SK-N-SH treated with all-trans-retinoic acid at 6 μM for 48 hours (cell line): ENCODE results near the gene FBXL13.

Source experiments
- ARNTL ChIP-seq: fragments of 450-650 bp; formaldehyde crosslinking; IDR thresholded peaks from 2 replicates; pipeline ENCODE4 v1.5.0; 2020; ENCODE audit warnings: low read depth, mild to moderate bottlenecking, moderate library complexity, borderline replicate concordance
- BACH2 ChIP-seq: fragments of 250-450 bp; sonication (Bioruptor Pico); IDR thresholded peaks from 2 replicates; pipeline ENCODE4 v1.9.0; 2021; ENCODE audit warnings: mild to moderate bottlenecking, borderline replicate concordance
- TCF4 ChIP-seq: fragments of 250-450 bp; sonication (Bioruptor Pico); IDR thresholded peaks from 2 replicates; pipeline ENCODE4 v1.8.0; 2021; ENCODE audit warnings: mild to moderate bottlenecking, moderate library complexity, borderline replicate concordance
- ZNF8 ChIP-seq: fragments of 450-650 bp; formaldehyde crosslinking; IDR thresholded peaks from 2 replicates; pipeline ENCODE4 v1.5.0; 2020; ENCODE audit warnings: mild to moderate bottlenecking, moderate library complexity
- TF ChIP-seq, protein P1 (sequence below): fragments of 250-450 bp; sonication (Bioruptor Pico); IDR thresholded peaks from 2 replicates; pipeline ENCODE4 v1.8.0; 2020; ENCODE audit warnings: mild to moderate bottlenecking, moderate library complexity, borderline replicate concordance

DNA sequence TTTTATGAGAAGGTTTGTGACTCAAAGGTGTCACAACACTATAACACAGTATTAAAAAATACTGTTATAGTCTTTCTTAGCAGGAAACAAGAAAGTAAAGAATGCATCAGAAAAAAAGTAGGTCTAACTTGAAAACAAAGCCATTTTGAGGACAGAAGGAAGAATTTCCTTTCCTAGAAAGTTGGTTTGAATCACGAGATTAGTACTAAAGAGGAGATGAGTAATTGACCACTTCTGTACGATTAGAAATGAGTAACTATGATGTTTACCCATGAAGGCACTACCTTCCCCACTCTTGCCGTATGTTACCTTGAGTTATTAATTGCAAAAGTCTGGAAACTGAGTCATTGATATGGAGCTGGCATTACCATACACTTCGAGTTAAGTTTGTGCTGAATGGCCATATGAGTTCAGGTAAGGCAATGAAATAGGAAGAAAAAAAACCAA, 260.5 kb downstream of the FBXL13 start:
- no peak for TF ChIP-seq BACH2
- TF ChIP-seq ARNTL (CRISPR knock-in tag): no peak
- no peak for TF ChIP-seq TCF4 (CRISPR knock-in tag)
- TF ChIP-seq, protein P1, sequence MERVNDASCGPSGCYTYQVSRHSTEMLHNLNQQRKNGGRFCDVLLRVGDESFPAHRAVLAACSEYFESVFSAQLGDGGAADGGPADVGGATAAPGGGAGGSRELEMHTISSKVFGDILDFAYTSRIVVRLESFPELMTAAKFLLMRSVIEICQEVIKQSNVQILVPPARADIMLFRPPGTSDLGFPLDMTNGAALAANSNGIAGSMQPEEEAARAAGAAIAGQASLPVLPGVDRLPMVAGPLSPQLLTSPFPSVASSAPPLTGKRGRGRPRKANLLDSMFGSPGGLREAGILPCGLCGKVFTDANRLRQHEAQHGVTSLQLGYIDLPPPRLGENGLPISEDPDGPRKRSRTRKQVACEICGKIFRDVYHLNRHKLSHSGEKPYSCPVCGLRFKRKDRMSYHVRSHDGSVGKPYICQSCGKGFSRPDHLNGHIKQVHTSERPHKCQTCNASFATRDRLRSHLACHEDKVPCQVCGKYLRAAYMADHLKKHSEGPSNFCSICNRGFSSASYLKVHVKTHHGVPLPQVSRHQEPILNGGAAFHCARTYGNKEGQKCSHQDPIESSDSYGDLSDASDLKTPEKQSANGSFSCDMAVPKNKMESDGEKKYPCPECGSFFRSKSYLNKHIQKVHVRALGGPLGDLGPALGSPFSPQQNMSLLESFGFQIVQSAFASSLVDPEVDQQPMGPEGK: no peak
- TF ChIP-seq ZNF8 (CRISPR knock-in tag): no peak
